GM12892 (cell line): Measurements from ENCODE around the gene STARD10.
A peak's percentile ranks its signal among the peaks of the same experiment; 100 is the strongest.
"Not testable (repeated sequence)": the region's sequence is repeated elsewhere in the genome, so short reads cannot be mapped to it uniquely, and the experiment has no call there.

Source experiments
- DNase-seq: peaks from one replicate; pipeline ENCODE4 v3.0.0; 2011; ENCODE audit not compliant: insufficient read length
- FAIRE-seq: peaks from 2 replicates; lab custom pipeline; 2011; peaks lifted over from hg19 to GRCh38; lab: Jason Lieb, UNC
- POLR2A ChIP-seq: IDR thresholded peaks from 2 replicates; pipeline ENCODE4 v1.6.1; 2011; ENCODE audit warnings: low read depth, low read length, control low read depth
- POLR2AphosphoS5 ChIP-seq: IDR thresholded peaks from 2 replicates; pipeline ENCODE4 v1.6.1; 2011; ENCODE audit warnings: low read depth, low read length, control low read depth
- TAF1 ChIP-seq: IDR thresholded peaks from 2 replicates; pipeline ENCODE4 v1.6.1; 2011; ENCODE audit warnings: low read depth, mild to moderate bottlenecking, control low read depth, low read length, borderline replicate concordance

Gene STARD10

GRCh38 chr11:72831521-72832300, 37.9 kb upstream of the STARD10 start:
- no peak for DNase-seq
- FAIRE-seq: peak; percentile 89
- TF ChIP-seq POLR2AphosphoS5 (peak; percentile 32; the same call in 1 of the 2 replicates), POLR2A (peak; percentile 56; the same call in 1 of the 2 replicates), TAF1 (no peak)

GRCh38 chr11:72829884-72830533, 36.2 kb upstream of the STARD10 start:
- peak; percentile 38 for FAIRE-seq

DNA sequence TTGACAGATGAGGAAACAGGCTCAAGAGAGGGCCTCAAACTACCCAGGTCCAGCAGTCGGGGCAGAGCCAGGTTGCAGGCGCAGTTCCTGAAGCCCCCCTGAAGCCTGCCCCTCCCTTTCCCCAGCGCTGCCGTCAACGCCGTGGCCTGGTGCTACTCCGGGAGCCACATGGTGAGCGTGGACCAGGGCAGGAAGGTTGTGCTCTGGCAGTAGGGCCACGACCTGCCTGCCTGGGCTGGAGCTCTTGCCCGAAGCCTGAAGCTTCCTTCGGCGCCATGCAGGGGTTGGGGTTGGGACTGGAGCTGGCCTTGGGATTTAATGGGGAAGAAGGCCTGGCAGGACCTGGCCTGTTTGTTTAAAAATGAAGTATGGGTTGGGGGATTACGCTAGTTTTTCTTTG, 35.3 kb upstream of the STARD10 start:
- DNase-seq (no peak), FAIRE-seq (no peak)
- TF ChIP-seq TAF1 (no peak), POLR2AphosphoS5 (no peak; the same call in 1 of the 2 replicates), POLR2A (no peak)

More at GRCh38 chr11:72829884-72830533, 36.2 kb upstream of the STARD10 start:
- TF ChIP-seq POLR2AphosphoS5: no peak
- no peak for TF ChIP-seq TAF1
- TF ChIP-seq POLR2A: no peak
- DNase-seq: no peak

DNA sequence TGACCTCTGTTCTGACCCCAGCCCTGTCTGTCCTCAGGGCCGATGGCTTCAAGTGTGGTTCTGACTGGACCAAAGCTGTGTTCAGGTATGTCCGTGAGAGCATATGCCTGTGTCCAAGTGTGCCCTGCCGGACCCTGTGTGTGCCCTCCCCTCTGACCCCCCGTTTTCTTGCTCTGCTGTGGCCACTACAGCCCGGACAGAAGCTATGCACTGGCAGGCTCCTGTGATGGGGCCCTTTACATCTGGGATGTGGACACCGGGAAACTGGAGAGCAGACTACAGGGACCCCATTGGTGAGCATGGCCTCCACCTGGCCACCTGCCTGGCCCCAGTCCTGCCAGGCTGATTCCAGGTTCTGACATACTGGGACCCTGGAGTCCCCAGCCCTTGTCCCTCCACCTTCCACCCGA, 34.9 kb upstream of the STARD10 start:
- no peak for FAIRE-seq
- TF ChIP-seq POLR2A (no peak), TAF1 (no peak), POLR2AphosphoS5 (no peak)
- DNase-seq: no peak

DNA sequence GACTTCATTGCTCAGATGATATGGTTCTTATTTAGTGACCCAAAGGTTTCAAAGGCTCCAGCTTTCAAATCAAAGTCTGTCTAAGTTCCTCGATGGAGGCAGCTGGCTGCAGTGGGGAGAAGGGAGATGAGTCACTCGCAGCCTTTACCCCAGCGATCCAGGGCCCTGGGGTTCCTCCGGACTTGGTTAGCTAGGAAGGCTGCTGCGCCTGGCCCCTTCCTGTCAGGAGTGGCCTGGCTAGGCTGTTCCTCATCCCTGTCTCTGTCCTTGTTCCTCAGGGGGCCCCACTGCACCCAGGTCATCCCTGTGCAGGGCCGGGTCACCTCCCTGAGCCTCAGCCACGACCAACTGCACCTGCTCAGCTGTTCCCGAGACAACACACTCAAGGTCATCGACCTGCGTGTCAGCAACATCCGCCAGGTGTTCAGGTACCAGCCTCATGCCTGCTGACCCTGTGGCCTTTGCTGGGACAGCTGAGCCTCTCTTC, 34.3 kb upstream of the STARD10 start:
- no peak for FAIRE-seq
- no peak for TF ChIP-seq TAF1
- TF ChIP-seq POLR2AphosphoS5: no peak
- no peak for TF ChIP-seq POLR2A
- no peak for DNase-seq

GRCh38 chr11:72827656-72828055, 33.8 kb upstream of the STARD10 start:
- DNase-seq: not testable (repeated sequence)
- FAIRE-seq: peak; percentile 9

- no peak for FAIRE-seq
- TF ChIP-seq TAF1 (no peak), POLR2A (no peak), POLR2AphosphoS5 (no peak; the same call in 1 of the 2 replicates)
- no peak for DNase-seq
These were observed 33.2 kb upstream of the STARD10 start for GRCh38 chr11:72826942-72827480.

- FAIRE-seq (no peak), DNase-seq (no peak)
- no peak for TF ChIP-seq TAF1
- 0 out of 2 replicates have a peak, but pooled peaks have one; percentile 17 for TF ChIP-seq POLR2AphosphoS5
- peak; percentile 38; the same call in 1 of the 2 replicates for TF ChIP-seq POLR2A
These were observed 32.5 kb upstream of the STARD10 start for GRCh38 chr11:72826191-72826941.

DNA sequence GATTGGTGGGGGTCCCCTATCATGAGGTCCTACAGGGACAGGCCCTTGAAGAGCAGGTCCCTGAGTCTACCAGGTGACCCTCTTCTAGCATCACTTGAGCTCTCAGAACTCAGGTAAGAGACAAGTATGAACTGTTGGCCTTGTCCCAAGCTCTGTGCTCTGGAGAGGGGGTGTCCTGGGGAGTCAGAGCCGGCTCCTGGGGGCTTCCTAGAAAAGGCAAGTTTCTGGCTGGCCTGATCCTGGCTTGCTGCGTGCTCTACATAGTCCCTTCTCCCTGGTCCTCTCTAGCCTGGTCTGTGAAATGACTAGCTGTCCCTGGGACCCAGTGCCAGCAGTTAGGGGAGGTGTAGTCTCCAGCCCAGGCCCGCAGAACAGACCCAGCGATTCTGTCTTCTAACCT, 31.8 kb upstream of the STARD10 start:
- DNase-seq (no peak), FAIRE-seq (no peak)
- TF ChIP-seq POLR2A (no peak), TAF1 (no peak), POLR2AphosphoS5 (no peak)

DNA sequence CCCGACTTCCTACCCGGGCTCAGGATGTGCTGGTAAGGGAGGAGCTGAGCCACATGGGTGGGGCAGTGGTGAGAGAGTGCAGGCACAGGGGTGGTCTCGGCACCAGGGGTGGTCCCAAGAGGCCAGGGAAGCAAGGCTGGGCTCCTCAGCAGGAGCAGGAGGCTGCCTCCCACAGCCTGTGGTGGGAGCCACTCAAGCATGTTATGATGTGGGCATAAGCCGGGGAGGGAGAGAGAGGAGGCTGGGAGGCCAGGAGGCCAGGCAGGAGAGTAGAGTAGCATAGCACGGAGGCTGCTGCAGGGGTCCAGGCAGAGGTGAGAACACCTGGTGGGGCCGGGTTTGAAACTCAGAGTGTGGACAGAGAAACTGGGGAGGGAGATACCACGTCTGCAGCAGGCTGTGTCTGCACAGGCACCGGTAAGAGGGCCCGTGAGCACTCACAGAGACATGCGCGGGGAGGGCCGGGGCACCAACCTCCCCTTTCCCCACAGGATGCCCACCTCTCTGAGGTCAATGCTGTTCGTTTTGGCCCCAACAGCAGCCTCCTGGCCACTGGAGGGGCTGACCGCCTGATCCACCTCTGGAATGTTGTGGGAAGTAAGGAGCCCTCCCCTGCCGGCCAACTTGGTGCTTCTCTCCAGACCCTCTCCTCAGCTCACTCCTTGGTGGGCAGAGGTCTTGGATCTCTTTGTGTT, 31.1 kb upstream of the STARD10 start:
- DNase-seq: no peak
- TF ChIP-seq POLR2AphosphoS5 (peak; percentile 31), TAF1 (no peak)
- peak; percentile 14 for FAIRE-seq

DNA sequence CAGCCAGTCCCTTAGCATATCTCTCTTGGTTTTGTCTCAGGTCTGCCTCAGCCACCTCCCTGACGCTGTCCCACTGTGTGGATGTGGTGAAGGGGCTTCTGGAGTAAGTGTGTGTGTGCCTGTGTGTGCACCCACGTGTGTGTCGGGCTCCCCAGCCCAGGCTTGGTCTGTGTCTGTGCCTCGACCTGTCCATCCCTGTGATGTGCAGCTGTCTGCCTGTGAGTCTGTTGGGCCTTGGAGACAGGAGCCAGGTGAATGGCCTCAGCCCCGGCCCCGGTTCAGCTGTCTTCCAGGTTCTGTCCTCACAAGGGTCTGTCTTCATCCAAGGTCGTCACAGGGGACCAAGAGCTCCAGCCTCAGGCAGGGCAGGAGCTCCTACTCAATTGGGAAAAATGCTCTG, 30.2 kb upstream of the STARD10 start:
- FAIRE-seq (peak; percentile 38), DNase-seq (no peak)
- TF ChIP-seq TAF1 (no peak), POLR2AphosphoS5 (no peak; the same call in none of the 2 replicates), POLR2A (peak; percentile 41; the same call in 1 of the 2 replicates)
